ENCODE measurements around the gene BCS1L. TPM values are rescaled to one million over a fixed set of nuclear protein-coding genes. Genes with fewer than 3 reads are reported as not detected.

The BCS1L gene
- total and polyA plus RNA-seq, 2 of the 13 experiments (the other 11 are each of a cell fraction or from before 2014, with no cell fraction given): 48.9 to 76.0 TPM

DNA sequence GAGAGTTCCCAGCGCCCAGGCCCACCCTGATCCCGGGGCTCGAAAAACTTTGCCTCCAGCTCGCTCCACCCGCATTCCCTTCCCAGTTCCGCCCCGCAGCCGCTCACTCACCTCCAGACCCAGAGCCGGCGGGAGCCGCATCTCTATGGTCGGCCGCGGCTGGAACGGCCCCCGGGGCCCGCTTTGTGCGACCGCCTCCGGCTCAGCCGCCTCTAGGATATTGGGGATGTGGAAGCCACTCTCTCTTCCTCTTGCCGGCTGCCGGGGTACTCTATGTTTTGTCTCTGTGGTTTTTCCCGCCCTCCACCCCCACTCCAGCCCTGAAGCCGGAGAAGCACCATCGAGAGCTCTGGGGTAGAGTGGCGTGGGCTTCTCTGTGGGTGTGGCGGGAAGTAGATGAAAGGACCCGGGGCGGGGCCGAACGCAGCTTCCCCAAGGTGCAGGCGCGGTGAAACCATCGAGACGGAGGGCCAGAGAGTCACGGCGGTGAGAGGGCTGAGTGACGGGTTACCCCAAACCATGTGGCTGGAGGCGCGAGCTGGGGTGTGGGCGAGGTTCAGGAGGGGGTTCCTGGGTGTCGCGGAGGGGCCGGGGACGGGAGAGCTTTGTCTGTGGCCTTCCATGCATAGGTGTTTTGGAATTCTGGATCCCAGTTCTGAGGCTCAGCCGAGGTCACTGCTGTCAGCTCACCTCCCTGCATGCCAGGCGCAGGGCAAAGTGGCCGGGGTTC is at the start of gene BCS1L, which contains the start of gene ZNF142 (continued):
- TF ChIP-seq RERE (CRISPR knock-in tag; IDR thresholded peaks at IDR 0.05; ENCODE audit: low read depth) (no peak), SOX5 (CRISPR knock-in tag; IDR thresholded peaks at IDR 0.05; ENCODE audit: borderline replicate concordance) (no peak), ZNF674 (CRISPR knock-in tag; IDR thresholded peaks at IDR 0.05; ENCODE audit: low read depth) (no peak), NFRKB (IDR thresholded peaks at IDR 0.05) (no peak), ZBTB46 (CRISPR knock-in tag; IDR thresholded peaks at IDR 0.05; ENCODE audit: borderline replicate concordance) (no peak), KLF11 (CRISPR knock-in tag; IDR thresholded peaks at IDR 0.05) (no peak), ZBTB1 (CRISPR knock-in tag; IDR thresholded peaks at IDR 0.05; ENCODE audit: borderline replicate concordance) (no peak), DBP (CRISPR knock-in tag; IDR thresholded peaks at IDR 0.05; ENCODE audit: not compliant biosample characterization) (no peak), MYC (CRISPR knock-in tag; IDR thresholded peaks at IDR 0.05; ENCODE audit: borderline replicate concordance) (peak; percentile 97), NAIF1 (CRISPR knock-in tag; IDR thresholded peaks at IDR 0.05; ENCODE audit: borderline replicate concordance) (no peak; the same call in 1 of the 2 replicates), ZNF788 (CRISPR knock-in tag; IDR thresholded peaks at IDR 0.05; ENCODE audit: borderline replicate concordance) (peak; percentile 88), GZF1 (CRISPR knock-in tag; IDR thresholded peaks at IDR 0.05) (no peak), SKIL (CRISPR knock-in tag; IDR thresholded peaks at IDR 0.05; ENCODE audit: borderline replicate concordance) (no peak), CHD2 (IDR thresholded peaks at IDR 0.05; ENCODE audit: low read depth, low read length) (no peak)
- TF ChIP-seq, protein P1, sequence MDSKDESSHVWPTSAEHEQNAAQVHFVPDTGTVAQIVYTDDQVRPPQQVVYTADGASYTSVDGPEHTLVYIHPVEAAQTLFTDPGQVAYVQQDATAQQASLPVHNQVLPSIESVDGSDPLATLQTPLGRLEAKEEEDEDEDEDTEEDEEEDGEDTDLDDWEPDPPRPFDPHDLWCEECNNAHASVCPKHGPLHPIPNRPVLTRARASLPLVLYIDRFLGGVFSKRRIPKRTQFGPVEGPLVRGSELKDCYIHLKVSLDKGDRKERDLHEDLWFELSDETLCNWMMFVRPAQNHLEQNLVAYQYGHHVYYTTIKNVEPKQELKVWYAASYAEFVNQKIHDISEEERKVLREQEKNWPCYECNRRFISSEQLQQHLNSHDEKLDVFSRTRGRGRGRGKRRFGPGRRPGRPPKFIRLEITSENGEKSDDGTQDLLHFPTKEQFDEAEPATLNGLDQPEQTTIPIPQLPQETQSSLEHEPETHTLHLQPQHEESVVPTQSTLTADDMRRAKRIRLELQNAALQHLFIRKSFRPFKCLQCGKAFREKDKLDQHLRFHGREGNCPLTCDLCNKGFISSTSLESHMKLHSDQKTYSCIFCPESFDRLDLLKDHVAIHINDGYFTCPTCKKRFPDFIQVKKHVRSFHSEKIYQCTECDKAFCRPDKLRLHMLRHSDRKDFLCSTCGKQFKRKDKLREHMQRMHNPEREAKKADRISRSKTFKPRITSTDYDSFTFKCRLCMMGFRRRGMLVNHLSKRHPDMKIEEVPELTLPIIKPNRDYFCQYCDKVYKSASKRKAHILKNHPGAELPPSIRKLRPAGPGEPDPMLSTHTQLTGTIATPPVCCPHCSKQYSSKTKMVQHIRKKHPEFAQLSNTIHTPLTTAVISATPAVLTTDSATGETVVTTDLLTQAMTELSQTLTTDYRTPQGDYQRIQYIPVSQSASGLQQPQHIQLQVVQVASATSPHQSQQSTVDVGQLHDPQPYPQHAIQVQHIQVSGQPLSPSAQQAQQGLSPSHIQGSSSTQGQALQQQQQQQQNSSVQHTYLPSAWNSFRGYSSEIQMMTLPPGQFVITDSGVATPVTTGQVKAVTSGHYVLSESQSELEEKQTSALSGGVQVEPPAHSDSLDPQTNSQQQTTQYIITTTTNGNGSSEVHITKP (CRISPR knock-in tag; IDR thresholded peaks at IDR 0.05; ENCODE audit: low read depth): peak; percentile 31; the same call in 1 of the 2 replicates

Data from HepG2 (cell line).